ENCODE data around the gene RGS7.

Gene RGS7

DNA sequence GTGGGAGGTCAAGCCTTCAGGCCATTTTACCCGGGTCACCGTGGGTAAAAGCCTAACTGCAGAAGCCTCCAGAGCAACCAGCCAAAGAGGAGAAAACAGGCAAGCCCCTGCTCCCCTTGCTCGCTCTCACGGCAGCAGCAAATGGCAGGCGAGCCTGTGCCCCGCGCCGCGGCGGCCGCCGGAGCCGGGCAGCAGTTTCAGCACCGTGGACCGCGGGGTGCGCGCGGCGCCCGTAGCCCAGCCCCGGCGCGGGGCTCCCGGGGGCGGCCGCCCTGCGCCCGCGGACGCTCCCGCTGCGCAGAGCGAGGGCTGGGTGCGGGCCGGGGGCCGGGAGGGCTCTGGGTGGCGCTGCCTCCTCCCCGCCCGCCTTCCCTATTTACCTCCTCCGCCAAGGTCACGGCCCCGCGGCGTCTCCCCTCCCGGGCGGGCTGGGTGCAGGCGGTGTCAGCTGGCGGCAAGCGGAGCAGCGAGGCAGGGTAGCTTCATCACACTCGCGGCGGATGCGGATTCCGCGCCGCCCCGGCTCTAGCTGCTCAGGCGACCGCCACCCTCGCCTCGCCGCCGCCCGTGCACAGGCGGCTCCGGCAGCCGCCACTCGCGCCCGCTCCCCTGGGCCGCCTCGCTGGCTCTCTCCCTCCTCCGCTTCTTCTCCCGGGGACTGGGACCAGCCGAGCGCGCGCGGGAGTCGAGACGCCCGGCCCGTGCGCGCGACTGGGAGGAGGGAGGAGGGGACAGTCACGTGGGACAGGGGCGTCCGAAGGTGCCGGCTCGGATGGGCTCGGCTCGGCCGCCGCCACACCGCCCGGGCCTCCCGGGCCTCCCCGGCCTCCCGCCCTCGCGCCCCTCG is at the start of gene RGS7:
RGS7 (minus strand) TSS at position 687 of the 847 bp plus-strand sequence.
- in situ Hi-C loops (cut with HindIII; ENCODE audit: low pct_ligation_motif_present, low pct_unique_long_range_greater_than_20kb, low sequenced_read_pairs): no loop called here
- DNase-seq: peak; percentile 47

GRCh38 chr1:241406421-241406820 is 49.4 kb upstream of the RGS7 start:
- in situ Hi-C loops (cut with HindIII; ENCODE audit: low pct_ligation_motif_present, low pct_unique_long_range_greater_than_20kb, low sequenced_read_pairs): no loop called here
- DNase-seq: no peak

GRCh38 chr1:241401156-241401555 is 44.2 kb upstream of the RGS7 start:
- DNase-seq: no peak
- in situ Hi-C loops (cut with HindIII; ENCODE audit: low pct_ligation_motif_present, low pct_unique_long_range_greater_than_20kb, low sequenced_read_pairs): no loop called here

DNA sequence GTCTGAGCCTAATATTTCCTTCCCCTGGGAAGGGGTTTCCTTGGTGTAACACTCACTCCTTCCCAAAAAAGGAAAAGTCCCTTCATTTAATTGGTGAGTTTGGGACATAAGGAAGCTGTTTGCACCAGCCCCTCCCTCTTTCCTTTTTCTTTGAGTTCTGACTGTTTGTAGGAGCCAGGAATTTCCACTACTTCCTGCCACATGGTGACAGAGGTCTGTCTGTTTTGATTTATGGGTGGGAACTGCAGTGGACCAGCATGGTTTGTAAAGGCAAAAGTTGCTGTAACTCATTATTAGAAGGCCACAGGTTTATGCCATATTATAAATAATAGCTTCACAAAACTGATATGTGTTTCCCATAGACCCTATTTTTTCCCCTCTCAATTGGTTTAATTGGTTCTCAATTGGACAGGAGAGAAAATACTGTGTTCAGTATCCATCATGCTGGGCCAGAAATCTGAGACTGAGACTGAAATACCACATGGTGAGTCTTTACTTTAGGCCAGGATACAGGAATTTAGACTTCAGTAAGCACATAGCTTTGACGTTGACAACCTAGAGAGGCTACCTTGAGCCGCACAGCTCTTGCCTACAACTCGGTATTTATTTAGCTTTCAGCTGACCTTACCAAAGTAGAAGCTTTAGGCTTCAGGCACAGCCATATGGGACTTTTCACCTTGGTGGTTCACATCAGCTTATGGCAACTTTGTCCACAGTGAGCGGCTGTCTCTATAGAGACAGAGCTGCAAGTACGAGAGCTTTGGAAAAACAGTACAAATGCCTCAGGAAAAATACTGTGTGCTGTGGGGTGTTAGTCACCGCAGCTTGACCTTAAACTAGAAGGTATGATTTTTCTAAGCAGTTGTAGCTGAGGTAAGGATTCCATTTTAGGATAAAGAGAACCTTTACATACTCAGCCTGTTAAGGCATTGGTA is 40.0 kb upstream of the RGS7 start:
- DNase-seq: no peak
- in situ Hi-C loops (cut with HindIII; ENCODE audit: low pct_ligation_motif_present, low pct_unique_long_range_greater_than_20kb, low sequenced_read_pairs): no loop called here

- in situ Hi-C loops (cut with HindIII; ENCODE audit: low pct_ligation_motif_present, low pct_unique_long_range_greater_than_20kb, low sequenced_read_pairs): no loop called here
- DNase-seq: no peak
Observed at GRCh38 chr1:241391926-241392710, 35.1 kb upstream of the RGS7 start.

DNA sequence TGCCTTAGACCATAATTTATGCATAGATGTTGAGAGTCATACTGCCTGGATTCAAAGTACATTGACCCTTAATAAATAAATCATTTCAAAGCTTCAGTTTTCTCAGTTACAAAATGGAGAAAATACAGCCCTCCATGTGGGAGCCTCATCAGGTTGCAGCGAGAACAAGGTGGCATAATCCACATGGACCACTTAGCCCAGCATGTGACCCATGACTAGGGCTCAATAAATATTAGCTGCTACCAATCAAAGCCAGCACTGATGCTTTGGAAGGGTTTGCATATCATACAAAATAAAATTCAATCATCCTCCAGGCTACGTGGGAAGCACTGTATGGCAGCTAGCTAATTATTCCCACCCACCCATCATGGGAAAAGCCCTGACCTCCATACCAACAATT is 33.5 kb upstream of the RGS7 start:
- in situ Hi-C loops (cut with HindIII; ENCODE audit: low pct_ligation_motif_present, low pct_unique_long_range_greater_than_20kb, low sequenced_read_pairs): no loop called here
- DNase-seq: no peak

GRCh38 chr1:241389400-241389799 is 32.4 kb upstream of the RGS7 start:
- in situ Hi-C loops (cut with HindIII; ENCODE audit: low pct_ligation_motif_present, low pct_unique_long_range_greater_than_20kb, low sequenced_read_pairs): no loop called here
- DNase-seq: no peak

GRCh38 chr1:241387216-241387615 is 30.2 kb upstream of the RGS7 start:
- no peak for DNase-seq
- in situ Hi-C loops (cut with HindIII; ENCODE audit: low pct_ligation_motif_present, low pct_unique_long_range_greater_than_20kb, low sequenced_read_pairs): no loop called here

- no peak for DNase-seq
- in situ Hi-C loops (cut with HindIII; ENCODE audit: low pct_ligation_motif_present, low pct_unique_long_range_greater_than_20kb, low sequenced_read_pairs): no loop called here
Observed at GRCh38 chr1:241376701-241377100, 19.7 kb upstream of the RGS7 start.

- DNase-seq: no peak
- in situ Hi-C loops (cut with HindIII; ENCODE audit: low pct_ligation_motif_present, low pct_unique_long_range_greater_than_20kb, low sequenced_read_pairs): no loop called here
Observed at GRCh38 chr1:241375886-241376285, 18.9 kb upstream of the RGS7 start.

GRCh38 chr1:241366196-241366595 is 9.2 kb upstream of the RGS7 start:
- no peak for DNase-seq
- in situ Hi-C loops (cut with HindIII; ENCODE audit: low pct_ligation_motif_present, low pct_unique_long_range_greater_than_20kb, low sequenced_read_pairs): no loop called here

DNA sequence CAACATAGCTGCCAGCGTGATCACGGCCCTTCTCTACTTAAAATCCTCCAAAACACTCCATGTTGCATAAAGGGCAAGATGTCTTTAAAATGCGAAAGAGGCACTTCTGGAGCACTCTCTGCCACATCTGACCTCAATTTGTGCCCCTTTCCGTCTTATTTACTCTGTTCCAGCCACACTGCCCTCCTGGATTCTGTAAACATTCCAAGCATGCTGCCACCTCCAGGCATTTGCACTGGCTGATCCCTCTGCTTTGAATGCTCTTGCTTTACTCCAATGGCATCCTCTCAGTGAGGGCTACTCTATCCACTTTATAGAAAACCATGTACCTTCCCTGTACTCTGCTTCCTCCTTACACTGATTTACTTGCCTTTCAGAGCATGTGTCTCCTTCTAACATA is 5.3 kb upstream of the RGS7 start:
- in situ Hi-C loops (cut with HindIII; ENCODE audit: low pct_ligation_motif_present, low pct_unique_long_range_greater_than_20kb, low sequenced_read_pairs): no loop called here
- no peak for DNase-seq

DNA sequence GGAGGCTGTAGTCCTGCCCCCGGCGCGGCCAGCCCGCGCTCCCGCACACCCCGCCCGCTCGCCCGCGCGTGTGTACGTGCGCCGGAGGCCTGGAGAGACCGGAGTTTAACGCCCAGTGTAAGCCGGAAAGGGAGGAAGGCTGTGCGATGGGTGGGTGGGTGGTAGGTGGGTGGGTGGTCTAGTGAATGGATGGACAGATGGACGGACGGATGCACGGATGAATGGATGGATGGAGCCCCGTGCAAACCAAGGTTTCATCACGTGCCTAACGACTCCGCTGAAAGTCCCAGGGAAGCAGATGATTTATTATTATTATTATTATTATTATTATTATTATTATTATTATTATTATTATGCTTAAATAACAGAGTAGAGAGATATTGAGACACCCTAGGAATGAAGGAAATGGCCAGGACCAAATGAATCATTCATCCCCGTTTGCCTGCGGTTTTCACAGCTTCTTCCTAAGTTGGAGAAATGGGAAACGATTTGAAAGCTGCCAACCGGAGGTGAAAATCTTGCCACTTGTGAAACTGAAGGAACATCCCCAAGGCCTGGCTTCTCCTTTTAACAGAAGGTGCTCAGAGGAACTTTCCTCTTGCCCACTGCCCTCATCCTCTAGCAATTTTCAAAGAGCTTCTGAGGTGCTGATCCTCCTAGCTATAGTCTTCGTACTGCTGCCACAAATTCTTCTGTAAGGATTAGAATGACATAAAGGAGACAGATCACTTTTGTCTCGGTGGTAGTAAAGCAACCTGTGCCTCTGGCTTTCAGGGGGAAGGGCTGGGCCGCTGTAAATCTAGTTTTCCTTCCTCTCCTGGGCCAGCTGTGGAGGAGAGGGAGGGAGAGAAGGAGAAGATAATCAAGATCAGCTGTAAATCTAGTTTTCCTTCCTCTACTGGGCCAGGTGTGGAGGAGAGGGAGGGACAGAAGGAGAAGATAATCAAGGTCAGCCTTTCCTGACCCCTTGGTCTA is 648 bp upstream of the RGS7 start:
- no peak for DNase-seq
- in situ Hi-C loops (cut with HindIII; ENCODE audit: low pct_ligation_motif_present, low pct_unique_long_range_greater_than_20kb, low sequenced_read_pairs): no loop called here

DNA sequence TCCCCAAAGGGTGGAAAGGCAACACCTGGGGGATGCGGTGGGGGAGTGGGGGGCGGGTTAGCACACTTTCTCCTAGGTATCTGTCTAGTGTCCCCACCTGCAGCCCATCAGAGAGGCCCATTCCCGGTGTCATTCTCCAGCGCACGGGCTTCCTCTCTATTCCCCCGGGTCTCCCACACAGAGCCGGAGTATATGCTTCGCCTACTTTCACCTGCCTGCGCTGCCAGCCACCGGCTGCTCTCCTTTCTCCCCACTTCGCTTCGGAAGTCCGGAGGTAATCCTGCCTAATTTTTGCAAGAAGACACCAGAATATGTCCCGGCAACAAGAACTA is 852 bp downstream of the RGS7 start:
- DNase-seq: no peak
- in situ Hi-C loops (cut with HindIII; ENCODE audit: low pct_ligation_motif_present, low pct_unique_long_range_greater_than_20kb, low sequenced_read_pairs): no loop called here

- in situ Hi-C loops (cut with HindIII; ENCODE audit: low pct_ligation_motif_present, low pct_unique_long_range_greater_than_20kb, low sequenced_read_pairs): no loop called here
- DNase-seq: no peak
Observed at GRCh38 chr1:241355311-241356010, 1.5 kb downstream of the RGS7 start.

- in situ Hi-C loops (cut with HindIII; ENCODE audit: low pct_ligation_motif_present, low pct_unique_long_range_greater_than_20kb, low sequenced_read_pairs): no loop called here
- DNase-seq: no peak
Observed at GRCh38 chr1:241352401-241352800, 4.6 kb downstream of the RGS7 start.

- no peak for DNase-seq
- in situ Hi-C loops (cut with HindIII; ENCODE audit: low pct_ligation_motif_present, low pct_unique_long_range_greater_than_20kb, low sequenced_read_pairs): no loop called here
Observed at GRCh38 chr1:241351841-241352240, 5.2 kb downstream of the RGS7 start.

Measured in ACHN (cell line).